ENCODE measurements around the gene KANK4. TPM values are rescaled to one million over a fixed set of nuclear protein-coding genes. Genes with fewer than 3 reads are reported as not detected.

KANK4 gene
- total RNA-seq, 4 donors from 2014 or later = 0.17 to 9.4 (median 0.35) TPM

- TF ChIP-seq CTCF (IDR thresholded peaks at IDR 0.05; ENCODE audit: low read depth) = no peak
Observed at GRCh38 chr1:62346886-62347285, 27.7 kb upstream of the KANK4 start.

GRCh38 chr1:62343911-62344310 lies 24.7 kb upstream of the KANK4 start:
- no peak for TF ChIP-seq CTCF (IDR thresholded peaks at IDR 0.05; ENCODE audit: low read depth)

GRCh38 chr1:62342270-62342669 lies 23.0 kb upstream of the KANK4 start:
- no peak for TF ChIP-seq CTCF (IDR thresholded peaks at IDR 0.05; ENCODE audit: low read depth)

GRCh38 chr1:62341615-62342014 lies 22.4 kb upstream of the KANK4 start:
- no peak for TF ChIP-seq CTCF (IDR thresholded peaks at IDR 0.05; ENCODE audit: low read depth)

- TF ChIP-seq CTCF (IDR thresholded peaks at IDR 0.05; ENCODE audit: low read depth) = no peak
Observed at GRCh38 chr1:62341089-62341488, 21.9 kb upstream of the KANK4 start.

GRCh38 chr1:62337706-62338631 lies 18.7 kb upstream of the KANK4 start:
- TF ChIP-seq CTCF (IDR thresholded peaks at IDR 0.05; ENCODE audit: low read depth) = no peak

GRCh38 chr1:62336995-62337705 lies 17.9 kb upstream of the KANK4 start:
- TF ChIP-seq CTCF (IDR thresholded peaks at IDR 0.05; ENCODE audit: low read depth) = no peak
